ENCODE data around the gene F10.
"Not testable (repeated sequence)": the region's sequence is repeated elsewhere in the genome, so short reads cannot be mapped to it uniquely, and the experiment has no call there.

The F10 gene

GRCh38 chr13:113102727-113103126 lies 19.9 kb upstream of the F10 start:
- DNase-seq (ENCODE audit: low read depth): no peak

GRCh38 chr13:113103646-113104045 lies 19.0 kb upstream of the F10 start:
- DNase-seq (ENCODE audit: low read depth): no peak

- DNase-seq (ENCODE audit: low read depth): no peak
These were observed 17.3 kb upstream of the F10 start, which contains the start of gene F7 for GRCh38 chr13:113105032-113105920. Gene F7 (plus strand): TSS chr13:113105791. CDS start chr13:113105842, 51 bp downstream.

GRCh38 chr13:113105921-113106452 lies 16.6 kb upstream of the F10 start:
- no peak for DNase-seq (ENCODE audit: low read depth)

GRCh38 chr13:113106711-113107351 lies 15.8 kb upstream of the F10 start:
- no peak for DNase-seq (ENCODE audit: low read depth)

GRCh38 chr13:113108521-113108920 lies 14.1 kb upstream of the F10 start:
- DNase-seq (ENCODE audit: low read depth): not testable (repeated sequence)

GRCh38 chr13:113109151-113110047 lies 13.2 kb upstream of the F10 start:
- no peak for DNase-seq (ENCODE audit: low read depth)

- DNase-seq (ENCODE audit: low read depth): no peak
These were observed 12.3 kb upstream of the F10 start for GRCh38 chr13:113110048-113110851.

- DNase-seq (ENCODE audit: low read depth): no peak
These were observed 11.7 kb upstream of the F10 start for GRCh38 chr13:113110852-113111315.

- DNase-seq (ENCODE audit: low read depth): not testable (repeated sequence)
These were observed 10.8 kb upstream of the F10 start for GRCh38 chr13:113111821-113112220.

- DNase-seq (ENCODE audit: low read depth): not testable (repeated sequence)
These were observed 10.1 kb upstream of the F10 start for GRCh38 chr13:113112475-113112874.

GRCh38 chr13:113112893-113113845 lies 9.4 kb upstream of the F10 start:
- DNase-seq (ENCODE audit: low read depth): no peak

GRCh38 chr13:113113846-113114271 lies 8.7 kb upstream of the F10 start:
- no peak for DNase-seq (ENCODE audit: low read depth)

GRCh38 chr13:113114511-113115362 lies 7.9 kb upstream of the F10 start:
- no peak for DNase-seq (ENCODE audit: low read depth)

GRCh38 chr13:113115363-113116205 lies 7.0 kb upstream of the F10 start:
- DNase-seq (ENCODE audit: low read depth): no peak

GRCh38 chr13:113116206-113116800 lies 6.3 kb upstream of the F10 start:
- DNase-seq (ENCODE audit: low read depth): no peak

GRCh38 chr13:113116871-113117271 lies 5.7 kb upstream of the F10 start:
- DNase-seq (ENCODE audit: low read depth): no peak

Data from HS-5 (cell line).